WERI-Rb-1 (cell line): ENCODE data around the gene MAP3K12.

Experiments
- DNase-seq: peaks from one replicate; pipeline ENCODE4 v3.0.0-alpha.2; 2020
- H3K27ac ChIP-seq: fragments of 250-450 bp; sonication (Bioruptor Pico); 2 replicates; pipeline ENCODE4 v1.5.1; 2020; ENCODE audit warnings: mild to moderate bottlenecking, moderate library complexity
- H3K27me3 ChIP-seq: fragments of 250-450 bp; sonication (Bioruptor Pico); 2 replicates; pipeline ENCODE4 v1.5.1; 2021; ENCODE audit warnings: mild to moderate bottlenecking, low read depth, moderate library complexity; ENCODE audit not compliant: insufficient read depth, severe bottlenecking
- H3K36me3 ChIP-seq: fragments of 250-450 bp; sonication (Bioruptor Pico); 2 replicates; pipeline ENCODE4 v1.5.1; 2020; ENCODE audit warnings: mild to moderate bottlenecking, moderate library complexity
- H3K4me3 ChIP-seq: 2 replicates; pipeline ENCODE4 v1.5.1; 2011; ENCODE audit warnings: low read depth, mild to moderate bottlenecking, control low read depth, low read length
- H3K9me3 ChIP-seq: fragments of 250-450 bp; sonication (Bioruptor Pico); 2 replicates; pipeline ENCODE4 v1.5.1; 2021; ENCODE audit warnings: mild to moderate bottlenecking, moderate library complexity; ENCODE audit not compliant: severe bottlenecking
- CTCF ChIP-seq: IDR thresholded peaks from 2 replicates; pipeline ENCODE4 v1.5.1; 2011; ENCODE audit warnings: low read depth, mild to moderate bottlenecking, control low read depth, inconsistent platforms, low read length

The MAP3K12 gene

DNA sequence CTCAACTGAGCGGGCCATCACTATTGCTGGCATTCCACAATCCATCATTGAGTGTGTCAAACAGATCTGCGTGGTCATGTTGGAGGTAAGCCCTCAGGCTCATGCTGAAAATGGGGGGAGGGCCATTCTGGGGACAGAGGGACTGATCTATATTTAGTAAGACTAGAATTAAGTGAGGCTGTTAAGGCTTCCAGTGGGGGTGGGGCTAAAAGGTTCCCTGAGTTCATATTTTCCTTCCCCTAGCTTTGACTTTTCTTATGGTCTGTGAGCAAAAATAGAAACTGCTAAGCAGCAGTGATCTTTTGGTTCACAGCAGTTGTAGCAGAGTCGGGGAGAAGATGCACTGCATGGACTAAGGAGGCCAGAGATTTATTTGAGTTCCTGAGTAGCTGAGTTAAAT lies 38.2 kb downstream of the MAP3K12 start:
- no peak overlapping the region for H3K27ac ChIP-seq
- H3K9me3 ChIP-seq, result no peaks in the 10 kb centered on the region
- H3K4me3 ChIP-seq, result no peak overlapping the region
- peaks cover 99% of the 10 kb centered on the region for H3K36me3 ChIP-seq
- DNase-seq, result peak; percentile 58
- H3K27me3 ChIP-seq, result no peaks in the 10 kb centered on the region
- TF ChIP-seq CTCF, result no peak

DNA sequence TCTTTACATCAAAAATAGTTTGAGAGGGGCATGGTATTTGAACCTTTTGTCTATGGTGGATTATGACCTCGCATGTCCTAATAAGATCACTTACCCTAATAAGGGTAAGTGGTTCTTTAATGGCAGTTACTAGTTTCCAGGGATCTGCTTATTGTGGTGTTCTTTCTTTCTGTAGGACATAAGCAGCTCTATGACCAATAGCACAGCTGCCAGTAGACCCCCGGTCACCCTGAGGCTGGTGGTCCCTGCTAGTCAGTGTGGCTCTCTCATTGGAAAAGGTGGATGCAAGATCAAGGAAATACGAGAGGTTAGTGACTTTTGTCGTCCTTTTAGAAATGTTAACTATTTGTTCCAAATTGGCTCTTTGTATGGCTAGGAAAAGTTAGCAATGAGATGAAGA lies 40.2 kb downstream of the MAP3K12 start:
- no peak for TF ChIP-seq CTCF
- H3K9me3 ChIP-seq, result no peaks in the 10 kb centered on the region
- no peak overlapping the region for H3K4me3 ChIP-seq
- H3K27ac ChIP-seq, result no peak overlapping the region
- H3K36me3 ChIP-seq, result peaks cover 100% of the 10 kb centered on the region
- DNase-seq, result no peak
- H3K27me3 ChIP-seq, result no peaks in the 10 kb centered on the region

DNA sequence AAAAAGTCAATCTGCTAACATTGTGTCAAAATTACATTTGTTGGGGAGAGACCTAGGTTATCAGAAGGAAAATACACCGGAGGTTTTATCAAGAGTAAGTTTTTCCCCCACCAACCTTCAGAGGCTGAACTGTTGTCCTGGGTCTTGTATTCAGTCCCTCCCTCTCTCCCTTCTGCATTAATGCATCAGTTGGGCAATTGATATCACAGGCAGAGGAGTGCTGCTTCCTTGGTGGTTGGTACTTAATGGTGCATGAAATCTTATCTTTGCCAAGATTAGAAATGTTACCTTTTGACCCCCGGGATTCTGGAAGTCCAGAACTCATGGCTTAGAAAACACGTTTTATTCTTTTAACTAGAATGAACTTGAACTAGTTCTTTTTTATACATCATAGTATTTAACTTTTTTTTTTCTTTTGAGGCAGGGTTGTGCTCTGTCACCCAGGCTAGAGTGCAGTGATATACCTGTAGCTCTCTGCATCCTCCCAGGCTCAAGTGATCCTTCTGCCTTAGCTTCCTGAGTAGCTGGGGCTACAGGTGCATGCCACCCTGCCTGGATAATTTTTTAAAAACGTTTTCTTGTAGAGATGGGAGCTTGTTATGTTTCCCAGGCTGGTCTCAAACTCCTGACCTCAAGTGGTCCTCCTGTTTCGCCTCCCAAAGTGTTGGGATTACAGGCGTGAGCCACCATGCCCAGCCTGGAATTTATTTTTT lies 42.4 kb downstream of the MAP3K12 start:
- H3K36me3 ChIP-seq, result peaks cover 91% of the 10 kb centered on the region
- H3K27ac ChIP-seq, result no peak overlapping the region

GRCh38 chr12:53454707-53455106 lies 44.6 kb downstream of the MAP3K12 start:
- H3K4me3 ChIP-seq, result no peak overlapping the region; the same call in 1 of the 2 replicates
- peak overlapping the region; percentile 2; the same call in 1 of the 2 replicates for H3K27ac ChIP-seq
- H3K9me3 ChIP-seq, result no peaks in the 10 kb centered on the region
- DNase-seq, result peak; percentile 84
- no peak for TF ChIP-seq CTCF
- H3K36me3 ChIP-seq, result peaks cover 70% of the 10 kb centered on the region
- H3K27me3 ChIP-seq, result no peaks in the 10 kb centered on the region

More for the DNA sequence above, 42.4 kb downstream of the MAP3K12 start:
- DNase-seq, result no peak
- H3K9me3 ChIP-seq, result no peaks in the 10 kb centered on the region
- no peak for TF ChIP-seq CTCF
- H3K27me3 ChIP-seq, result no peaks in the 10 kb centered on the region
- H3K4me3 ChIP-seq, result no peak overlapping the region

GRCh38 chr12:53453953-53454640 lies 45.2 kb downstream of the MAP3K12 start:
- no peaks in the 10 kb centered on the region for H3K9me3 ChIP-seq
- H3K4me3 ChIP-seq, result peak overlapping the region; percentile 98
- peaks cover 64% of the 10 kb centered on the region for H3K36me3 ChIP-seq
- no peak overlapping the region for H3K27ac ChIP-seq
- no peak for TF ChIP-seq CTCF
- DNase-seq, result no peak
- H3K27me3 ChIP-seq, result no peaks in the 10 kb centered on the region
